Sciatic nerve (tissue), 2 donors: ENCODE measurements around the gene PPP1R12B. TPM values are rescaled to one million over a fixed set of nuclear protein-coding genes. Genes with fewer than 3 reads are reported as not detected.
A peak's percentile ranks its signal among the peaks of the same experiment; 100 is the strongest.

ENCODE experiments used
- ATAC-seq: fragments of 200-7000 bp; cut with Tn5 transposase; one replicate; pipeline ENCODE4 v1.9.1; 2020; ENCODE audit warnings: mild to moderate bottlenecking, moderate library complexity
- DNase-seq: peaks from one replicate; pipeline ENCODE4 v3.0.0-alpha.2; 2020; ENCODE audit warnings: low spot score
- intact Hi-C: fragments of 100-400 bp; cut with DNase I; formaldehyde crosslinking; loops from one replicate; pipeline ENCODE4 v1.14.2; 2022
- total RNA-seq: library from RNA; stranded (reverse); fragmentation: NEBNext Ultra II Directional; extraction: Animal tissue kit (Norgen Biotek cat#: 25700); gene quantifications from one replicate; pipeline ENCODE4 v1.2.1, GENCODE V29; 2021
- donor health status: DM: no; HTN: no; CAD: no.
- donor health status: DM: no; HTN: no; CAD: no.

Gene PPP1R12B, protein sequence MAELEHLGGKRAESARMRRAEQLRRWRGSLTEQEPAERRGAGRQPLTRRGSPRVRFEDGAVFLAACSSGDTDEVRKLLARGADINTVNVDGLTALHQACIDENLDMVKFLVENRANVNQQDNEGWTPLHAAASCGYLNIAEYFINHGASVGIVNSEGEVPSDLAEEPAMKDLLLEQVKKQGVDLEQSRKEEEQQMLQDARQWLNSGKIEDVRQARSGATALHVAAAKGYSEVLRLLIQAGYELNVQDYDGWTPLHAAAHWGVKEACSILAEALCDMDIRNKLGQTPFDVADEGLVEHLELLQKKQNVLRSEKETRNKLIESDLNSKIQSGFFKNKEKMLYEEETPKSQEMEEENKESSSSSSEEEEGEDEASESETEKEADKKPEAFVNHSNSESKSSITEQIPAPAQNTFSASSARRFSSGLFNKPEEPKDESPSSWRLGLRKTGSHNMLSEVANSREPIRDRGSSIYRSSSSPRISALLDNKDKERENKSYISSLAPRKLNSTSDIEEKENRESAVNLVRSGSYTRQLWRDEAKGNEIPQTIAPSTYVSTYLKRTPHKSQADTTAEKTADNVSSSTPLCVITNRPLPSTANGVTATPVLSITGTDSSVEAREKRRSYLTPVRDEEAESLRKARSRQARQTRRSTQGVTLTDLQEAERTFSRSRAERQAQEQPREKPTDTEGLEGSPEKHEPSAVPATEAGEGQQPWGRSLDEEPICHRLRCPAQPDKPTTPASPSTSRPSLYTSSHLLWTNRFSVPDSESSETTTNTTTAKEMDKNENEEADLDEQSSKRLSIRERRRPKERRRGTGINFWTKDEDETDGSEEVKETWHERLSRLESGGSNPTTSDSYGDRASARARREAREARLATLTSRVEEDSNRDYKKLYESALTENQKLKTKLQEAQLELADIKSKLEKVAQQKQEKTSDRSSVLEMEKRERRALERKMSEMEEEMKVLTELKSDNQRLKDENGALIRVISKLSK
- total RNA-seq = 271 TPM

DNA sequence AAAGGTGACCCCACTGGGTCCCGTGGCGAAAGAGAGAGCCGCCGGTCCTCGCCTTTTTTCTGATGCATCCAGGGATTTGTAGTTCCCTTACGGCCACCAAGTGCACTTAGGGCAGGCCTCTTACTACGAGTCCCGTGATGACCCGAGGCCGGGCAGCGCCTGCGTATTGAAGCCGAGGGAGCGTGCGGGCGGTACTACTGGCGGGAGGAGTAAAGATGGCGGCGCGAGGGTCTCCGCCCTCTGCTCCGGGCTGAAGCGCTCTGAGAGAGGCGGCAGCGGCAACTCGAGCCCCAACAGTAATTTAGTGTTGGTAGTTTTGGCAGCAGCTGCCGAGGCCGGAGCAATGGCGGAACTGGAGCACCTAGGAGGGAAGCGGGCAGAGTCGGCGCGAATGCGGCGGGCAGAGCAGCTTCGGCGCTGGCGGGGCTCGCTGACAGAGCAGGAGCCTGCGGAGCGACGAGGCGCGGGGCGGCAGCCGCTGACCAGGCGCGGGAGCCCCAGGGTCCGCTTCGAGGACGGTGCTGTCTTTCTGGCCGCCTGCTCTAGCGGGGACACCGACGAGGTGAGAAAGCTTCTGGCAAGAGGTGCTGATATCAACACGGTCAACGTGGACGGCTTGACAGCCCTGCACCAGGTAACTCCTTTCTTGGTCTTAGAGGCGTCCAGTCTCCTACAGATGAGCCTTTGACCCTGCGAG lies at the start of gene PPP1R12B:
Gene PPP1R12B (plus strand): TSS at position 191 of the 697 bp plus-strand sequence. CDS start 153 bp downstream, at position 344.
- ATAC-seq (peak; percentile 100), DNase-seq (peak; percentile 97)
- intact Hi-C loops = loop anchor here (10.0 kb wide), 1 partner anchor 366 kb away; the partner anchor contains the start of gene SYT2

- no peak for DNase-seq
- intact Hi-C loops = no loop called here
- ATAC-seq = no peak
These were observed 46.3 kb upstream of the PPP1R12B start for GRCh38 chr1:202302166-202302565.

- ATAC-seq = no peak
- DNase-seq = no peak
- intact Hi-C loops = no loop called here
These were observed 44.1 kb upstream of the PPP1R12B start for GRCh38 chr1:202304375-202304774.

- intact Hi-C loops = no loop called here
- no peak for DNase-seq
- ATAC-seq = no peak
These were observed 43.3 kb upstream of the PPP1R12B start for GRCh38 chr1:202305168-202305567.

DNA sequence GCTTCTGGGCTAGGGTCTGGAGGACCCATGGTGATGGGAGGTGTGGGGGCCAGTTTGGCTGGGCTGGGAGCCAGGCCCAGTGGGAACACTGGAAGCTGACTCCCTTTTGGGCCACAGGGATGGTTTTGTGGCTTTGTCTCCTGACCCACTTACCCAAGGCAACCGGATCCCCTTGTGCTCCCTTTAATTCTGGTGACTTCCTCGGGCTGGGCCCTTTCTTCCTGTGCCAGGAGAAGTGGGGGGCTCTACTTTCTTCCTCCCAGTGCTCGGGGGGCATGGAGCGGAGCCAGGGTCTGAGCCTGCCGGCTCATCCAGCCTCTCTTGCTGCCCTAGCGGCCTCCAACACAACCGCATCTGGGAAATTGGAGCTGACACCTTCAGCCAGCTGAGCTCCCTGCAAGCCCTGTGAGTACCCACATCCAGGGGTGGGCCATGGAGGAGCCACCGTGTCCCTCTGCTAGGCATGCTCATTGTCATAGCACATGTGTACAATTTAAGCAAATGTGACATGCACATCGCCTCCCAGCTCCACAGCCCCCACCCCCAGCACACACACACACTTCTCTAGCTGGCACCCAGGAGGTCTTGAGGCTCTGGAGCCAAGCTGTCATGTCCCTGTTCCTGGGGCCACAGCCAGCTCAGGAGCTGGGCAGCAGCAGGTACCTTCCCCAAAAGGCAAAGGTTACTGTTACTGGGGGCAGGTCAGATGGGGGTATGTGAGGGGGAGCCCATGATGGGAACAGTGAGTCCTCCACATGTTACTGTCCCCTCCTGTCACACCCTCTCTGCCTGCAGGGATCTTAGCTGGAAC lies 41.8 kb upstream of the PPP1R12B start:
- no peak for ATAC-seq
- DNase-seq = no peak
- intact Hi-C loops = no loop called here

- DNase-seq (no peak), ATAC-seq (no peak)
- intact Hi-C loops = no loop called here
These were observed 38.3 kb upstream of the PPP1R12B start for GRCh38 chr1:202310071-202310725.

- intact Hi-C loops = no loop called here
- no peak for DNase-seq
- ATAC-seq = no peak
These were observed 37.8 kb upstream of the PPP1R12B start for GRCh38 chr1:202310746-202311145.

DNA sequence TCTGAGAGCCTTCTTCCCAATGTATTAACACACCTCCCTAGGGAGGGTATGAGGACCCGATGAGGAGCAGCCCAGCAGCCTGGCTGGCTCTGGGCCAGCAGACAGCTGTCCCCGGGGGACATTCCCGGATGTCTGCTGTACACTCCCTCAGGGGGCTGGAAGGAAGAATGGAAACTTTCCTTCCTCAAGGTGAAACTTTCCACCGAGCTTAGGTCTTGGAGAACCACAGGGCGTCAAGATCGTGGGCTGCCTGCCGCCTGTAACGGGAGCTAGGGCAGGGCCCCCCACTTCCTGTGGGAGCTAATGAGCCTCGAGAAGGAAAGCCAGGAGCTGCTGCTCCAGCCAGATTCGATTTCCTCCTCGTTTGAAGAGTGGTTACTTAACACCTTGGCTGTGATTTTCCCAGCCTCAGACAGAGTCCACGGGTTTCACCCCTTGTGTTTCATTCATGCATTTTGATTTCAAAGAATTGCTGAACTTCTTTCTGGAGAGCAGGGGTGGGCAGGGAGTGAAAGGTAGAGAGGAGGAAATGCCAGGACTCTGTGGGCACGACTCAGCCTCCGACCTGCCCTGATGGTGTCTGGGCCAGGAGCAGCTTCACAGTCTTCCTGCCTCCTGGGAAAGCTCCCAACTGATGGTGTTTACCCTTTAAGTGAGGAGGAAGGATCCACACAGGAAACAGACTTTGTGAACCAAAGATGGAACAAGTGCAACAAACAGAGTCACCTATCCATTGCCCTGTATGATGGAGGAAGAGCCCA lies 36.4 kb upstream of the PPP1R12B start:
- no peak for ATAC-seq
- intact Hi-C loops = no loop called here

GRCh38 chr1:202315576-202316168 lies 32.8 kb upstream of the PPP1R12B start:
- peak; percentile 83 for DNase-seq
- intact Hi-C loops = loop anchor here (5.0 kb wide), 1 partner anchor 128 kb away; no protein-coding TSS in a partner anchor
- peak; percentile 79 for ATAC-seq

More for the DNA sequence above, 36.4 kb upstream of the PPP1R12B start:
- DNase-seq = no peak

- ATAC-seq (no peak), DNase-seq (no peak)
- intact Hi-C loops = loop anchor here (5.0 kb wide), 1 partner anchor 129 kb away; no protein-coding TSS in a partner anchor
These were observed 32.3 kb upstream of the PPP1R12B start for GRCh38 chr1:202316186-202316585.

DNA sequence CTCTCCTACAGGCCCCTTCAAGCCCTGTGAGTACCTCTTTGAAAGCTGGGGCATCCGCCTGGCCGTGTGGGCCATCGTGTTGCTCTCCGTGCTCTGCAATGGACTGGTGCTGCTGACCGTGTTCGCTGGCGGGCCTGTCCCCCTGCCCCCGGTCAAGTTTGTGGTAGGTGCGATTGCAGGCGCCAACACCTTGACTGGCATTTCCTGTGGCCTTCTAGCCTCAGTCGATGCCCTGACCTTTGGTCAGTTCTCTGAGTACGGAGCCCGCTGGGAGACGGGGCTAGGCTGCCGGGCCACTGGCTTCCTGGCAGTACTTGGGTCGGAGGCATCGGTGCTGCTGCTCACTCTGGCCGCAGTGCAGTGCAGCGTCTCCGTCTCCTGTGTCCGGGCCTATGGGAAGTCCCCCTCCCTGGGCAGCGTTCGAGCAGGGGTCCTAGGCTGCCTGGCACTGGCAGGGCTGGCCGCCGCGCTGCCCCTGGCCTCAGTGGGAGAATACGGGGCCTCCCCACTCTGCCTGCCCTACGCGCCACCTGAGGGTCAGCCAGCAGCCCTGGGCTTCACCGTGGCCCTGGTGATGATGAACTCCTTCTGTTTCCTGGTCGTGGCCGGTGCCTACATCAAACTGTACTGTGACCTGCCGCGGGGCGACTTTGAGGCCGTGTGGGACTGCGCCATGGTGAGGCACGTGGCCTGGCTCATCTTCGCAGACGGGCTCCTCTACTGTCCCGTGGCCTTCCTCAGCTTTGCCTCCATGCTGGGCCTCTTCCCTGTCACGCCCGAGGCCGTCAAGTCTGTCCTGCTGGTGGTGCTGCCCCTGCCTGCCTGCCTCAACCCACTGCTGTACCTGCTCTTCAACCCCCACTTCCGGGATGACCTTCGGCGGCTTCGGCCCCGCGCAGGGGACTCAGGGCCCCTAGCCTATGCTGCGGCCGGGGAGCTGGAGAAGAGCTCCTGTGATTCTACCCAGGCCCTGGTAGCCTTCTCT lies 30.3 kb upstream of the PPP1R12B start:
- no peak for DNase-seq
- intact Hi-C loops = loop anchor here (5.0 kb wide), 1 partner anchor 131 kb away; no protein-coding TSS in a partner anchor
- no peak for ATAC-seq

DNA sequence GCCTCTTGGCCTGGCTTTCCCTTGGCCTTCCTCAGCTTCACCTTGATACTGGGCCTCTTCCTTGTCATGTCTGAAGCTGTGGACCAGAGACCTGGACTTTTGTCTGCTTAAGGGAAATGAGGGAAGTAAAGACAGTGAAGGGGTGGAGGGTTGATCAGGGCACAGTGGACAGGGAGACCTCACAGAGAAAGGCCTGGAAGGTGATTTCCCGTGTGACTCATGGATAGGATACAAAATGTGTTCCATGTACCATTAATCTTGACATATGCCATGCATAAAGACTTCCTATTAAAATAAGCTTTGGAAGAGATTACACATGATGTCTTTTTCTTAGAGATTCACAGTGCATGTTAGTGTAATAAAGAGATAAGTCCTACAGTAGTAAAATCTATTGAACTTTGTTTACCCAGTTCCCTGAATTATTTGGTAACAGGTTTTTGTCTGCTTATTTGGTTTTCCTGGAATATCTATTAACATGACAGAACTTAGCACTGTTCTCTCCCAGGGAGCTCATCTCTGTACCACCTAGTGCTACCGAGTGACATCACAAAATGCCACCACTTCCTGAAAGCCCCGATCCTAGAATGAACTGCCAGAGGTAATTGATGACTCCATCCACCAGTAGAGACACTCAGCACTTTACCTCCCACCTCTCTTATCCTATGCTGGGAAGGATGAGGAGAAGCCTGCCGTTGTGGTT lies 29.0 kb upstream of the PPP1R12B start:
- DNase-seq = no peak
- intact Hi-C loops = loop anchor here (5.0 kb wide), 1 partner anchor 132 kb away; no protein-coding TSS in a partner anchor
- no peak for ATAC-seq

DNA sequence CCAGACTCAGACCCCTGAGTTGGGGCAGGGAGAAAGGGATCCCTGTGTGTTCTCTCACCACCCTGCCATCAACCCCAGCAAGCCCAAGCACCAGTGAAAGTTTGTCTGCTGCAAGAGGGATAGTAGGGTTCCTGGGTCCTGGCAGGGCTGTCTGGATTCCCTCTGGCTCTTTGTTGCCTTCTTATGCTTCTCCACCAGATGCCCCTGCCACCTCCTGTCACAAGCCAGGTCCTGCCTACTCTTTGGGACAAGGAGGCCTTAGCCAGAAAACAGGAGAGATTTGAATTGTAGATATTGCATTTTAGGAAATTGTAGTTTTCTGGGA lies 28.5 kb upstream of the PPP1R12B start:
- ATAC-seq (no peak), DNase-seq (no peak)
- intact Hi-C loops = no loop called here

GRCh38 chr1:202323731-202324130 lies 24.8 kb upstream of the PPP1R12B start:
- DNase-seq (no peak), ATAC-seq (no peak)
- intact Hi-C loops = no loop called here

GRCh38 chr1:202324646-202325045 lies 23.9 kb upstream of the PPP1R12B start:
- ATAC-seq = no peak
- DNase-seq = no peak
- intact Hi-C loops = no loop called here
